Thyroid gland (tissue), 4 donors: ENCODE measurements around the gene CTNNA2.

Experiments
- CTCF ChIP-seq, 6 experiments: fragments of 200-600 bp in 3 of 6; fragments of 450-650 bp in 3 of 6; sonication (generic) in 3 of 6; IDR thresholded peaks; one replicate each; pipeline ENCODE4 v1.5.1; 2016 to 2019; ENCODE audit warnings: antibody characterized with exemption in 6 of 6, mild to moderate bottlenecking in 2 of 6, inconsistent platforms in 1 of 6, moderate library complexity in 1 of 6
- POLR2A ChIP-seq, 2 donors: fragments of 450-650 bp; IDR thresholded peaks; one replicate each; pipeline ENCODE4 v1.6.1; 2017; ENCODE audit warnings: antibody characterized with exemption in 2 of 2, mild to moderate bottlenecking in 2 of 2, moderate library complexity in 1 of 2

GRCh38 chr2:79666430-79666829 lies 153.6 kb downstream of the CTNNA2 start:
- TF ChIP-seq POLR2A (IDR thresholded peaks at IDR 0.05) (no peak), CTCF (IDR thresholded peaks at IDR 0.05) (no peak)
